Heart right ventricle (tissue), 16 donors: ENCODE results near the gene CDC42EP2. TPM values are rescaled to one million over a fixed set of nuclear protein-coding genes. Genes with fewer than 3 reads are reported as not detected.

Experiments
- ATAC-seq, 8 donors: fragments of 200-7000 bp; cut with Tn5 transposase; one replicate each; pipeline ENCODE4 v1.9.1; 2020; ENCODE audit warnings: mild to moderate bottlenecking in 8 of 8, moderate library complexity in 8 of 8, moderate number of reproducible peaks in 1 of 8
- DNase-seq, 2 donors: peaks; one replicate each; pipeline ENCODE4 v3.0.0-alpha.2; 2020
- H3K27ac ChIP-seq, 10 donors: fragments of 200-600 bp; sonication (generic) in 2 of 10; one replicate each; pipeline versions ENCODE4 v1.5.0 to v1.8.0; 2020 to 2022; ENCODE audit warnings: mild to moderate bottlenecking in 3 of 10
- H3K27me3 ChIP-seq, 7 donors: fragments of 200-600 bp; one replicate each; pipeline ENCODE4 v1.8.0; 2021 to 2022; ENCODE audit warnings: mild to moderate bottlenecking in 2 of 7
- H3K36me3 ChIP-seq, 9 donors: fragments of 200-600 bp; sonication (generic) in 1 of 9; one replicate each; pipeline versions ENCODE4 v1.5.0 to v1.8.0; 2020 to 2022; ENCODE audit warnings: mild to moderate bottlenecking in 2 of 9
- H3K4me1 ChIP-seq, 9 donors: fragments of 200-600 bp; sonication (generic) in 1 of 9; one replicate each; pipeline versions ENCODE4 v1.5.0 to v1.8.0; 2020 to 2022; ENCODE audit warnings: mild to moderate bottlenecking in 4 of 9
- H3K4me3 ChIP-seq, 10 donors: fragments of 200-600 bp; sonication (generic) in 2 of 10; one replicate each; pipeline versions ENCODE4 v1.5.0 to v1.8.0; 2020 to 2022; ENCODE audit warnings: mild to moderate bottlenecking in 7 of 10, moderate library complexity in 2 of 10
- H3K9me3 ChIP-seq, 11 donors: fragments of 200-600 bp in 10 of 11; sonication (generic) in 2 of 11; one replicate each; pipeline versions ENCODE4 v1.5.0 to v1.8.0; 2013 to 2022; ENCODE audit warnings: mild to moderate bottlenecking in 2 of 11, control low read depth in 1 of 11, moderate library complexity in 1 of 11
- CTCF ChIP-seq, 9 donors: fragments of 200-600 bp; sonication (generic) in 2 of 9; IDR thresholded peaks; one replicate each; pipeline versions ENCODE4 v1.5.0 to v1.8.0; 2021 to 2022; ENCODE audit warnings: antibody characterized with exemption in 9 of 9, mild to moderate bottlenecking in 5 of 9, moderate library complexity in 1 of 9
- WGBS, 2 donors: extraction: QIAGEN DNeasy Blood & Tissue Kit; methylation state at CpG; one replicate each; pipeline ENCODE4 v1.1.7; 2013; ENCODE audit warnings: inconsistent platforms in 1 of 2; 5-methylcytosine and 5-hydroxymethylcytosine counted together
- intact Hi-C, 10 donors: fragments of 100-400 bp; cut with DNase I; formaldehyde crosslinking; loops; one replicate each; pipeline versions ENCODE4 v1.11.1 to v1.14.2; 2022
- polyA plus RNA-seq, 2 donors: library from polyadenylated mRNA; stranded (reverse); fragments of 200-250 nt; gene quantifications; one replicate each; pipeline ENCODE4 v1.2.3, GENCODE V29; 2013
- total RNA-seq, 10 donors: library from RNA; stranded (reverse); fragmentation: NEBNext Ultra II Directional in 3 of 10; extraction: Animal tissue kit (Norgen Biotek cat#: 25700) in 3 of 10; gene quantifications; one replicate each; pipeline versions ENCODE4 v1.2.1 to v1.2.4, GENCODE V29; 2021 to 2023
- donor health status: Arrhythmogenic right ventricular cardiomyopathy.
- donor health status: ischemic (EF 13 %, LVEDD 7.1; RV severe dilation, severe dysfunction).
- donor health status: healthy with polysubstance abuse.
- donor health status: DM: no; HTN: yes; CAD: no.
- donor health status: DM: no; HTN: no; CAD: no.
- donor health status: ischemic (EF 25% LVEDD 6.9; RV normal size, moderate dysfunction).
- donor health status: ischemic (EF 25% LVEDD 5.7; RV mildly dilated, moderate dysfunction).
- donor health status: healthy.
- donor health status: DM: yes; HTN: yes; CAD: no.
- donor health status: Ischemic cardiomyopathy.
- donor health status: ischemic (EF 35%, LVEDD 5.7; RV mildly dilated, moderate dysfunction).
- donor health status: nonischemic (EF 11% LVEDD 7.7; RV severe dilation, severe dysfunction).
- donor health status: DM: yes; HTN: yes; CAD: no.
- donor health status: PGD.
- donor health status: ischemic (EF 29% LVEDD 5.4; RV normal size, mild dysfunction).
- donor health status: nonischemic (EF 23%, LVEDD 6.1; RV moderate dilation, normal function).

CDC42EP2 gene
- total and polyA plus RNA-seq, 12 donors = 3.9 to 21.9 (median 9.9) TPM

- TF ChIP-seq CTCF (IDR thresholded peaks at IDR 0.05) = no peak
- peak; percentile 47 to 50 for DNase-seq
- ATAC-seq = peak; percentile 2 to 43 (median 25)
- H3K27ac ChIP-seq = peak overlapping the region; percentile 87 to 99 (median 96)
- peaks cover 0 to 81% (median 51%) of the 10 kb centered on the region in 9 donors for H3K4me1 ChIP-seq
- H3K27me3 ChIP-seq = peaks cover 0 to 10% (median 0%) of the 10 kb centered on the region in 7 donors
- peaks cover 0 to 22% (median 10%) of the 10 kb centered on the region in 9 donors for H3K36me3 ChIP-seq
- no peaks in the 10 kb centered on the region for H3K9me3 ChIP-seq
- H3K4me3 ChIP-seq = peak overlapping the region; percentile 83 to 100 (median 95)
- 40 to 46% methylated on average over 20 of the region's 20 CpGs for WGBS, 2 donors
- intact Hi-C loops = loop anchor here in 4 of 10 donors (1.0 to 5.0 kb wide), 4 partner anchors 11 to 89 kb away; no protein-coding TSS in a partner anchor
These were observed 1.8 kb downstream of the CDC42EP2 start for GRCh38 chr11:65316227-65317024.

- H3K27me3 ChIP-seq = peaks cover 0 to 10% (median 0%) of the 10 kb centered on the region in 7 donors
- H3K27ac ChIP-seq = peak overlapping the region; percentile 87 to 99 (median 96)
- H3K4me1 ChIP-seq = peaks cover 0 to 86% (median 59%) of the 10 kb centered on the region in 9 donors
- peak in 1 of 9 donors; percentile 20 for TF ChIP-seq CTCF (IDR thresholded peaks at IDR 0.05)
- H3K36me3 ChIP-seq = peaks cover 0 to 30% (median 13%) of the 10 kb centered on the region in 9 donors
- 33 to 50% methylated on average over 13 of the region's 13 CpGs for WGBS, 2 donors
- DNase-seq = peak; percentile 76 to 91
- peak overlapping the region in 9 of 10 donors; percentile 83 to 99 (median 93) for H3K4me3 ChIP-seq
- peak; percentile 18 to 71 (median 55) for ATAC-seq
- no peaks in the 10 kb centered on the region for H3K9me3 ChIP-seq
- intact Hi-C loops = loop anchor here in 3 of 10 donors (1.0 to 5.0 kb wide), 3 partner anchors 10 to 90 kb away; no protein-coding TSS in a partner anchor
These were observed 2.5 kb downstream of the CDC42EP2 start for GRCh38 chr11:65317025-65317786.

- Histone ChIP-seq H3K27ac (peak overlapping the region in 3 of 10 donors; percentile 30 to 60 (median 33)), H3K4me1 (peaks cover 0 to 71% (median 54%) of the 10 kb centered on the region in 9 donors)
- intact Hi-C loops = no loop called here
These were observed 5.9 kb downstream of the CDC42EP2 start for GRCh38 chr11:65320386-65321075.

More at GRCh38 chr11:65320386-65321075, 5.9 kb downstream of the CDC42EP2 start:
- peak overlapping the region in 1 of 10 donors; percentile 12 for H3K4me3 ChIP-seq
- no peak for ATAC-seq
- no peaks in the 10 kb centered on the region for H3K9me3 ChIP-seq
- H3K36me3 ChIP-seq = peaks cover 0 to 41% (median 13%) of the 10 kb centered on the region in 9 donors
- WGBS, 2 donors = 78 to 84% methylated on average over 22 of the region's 22 CpGs
- no peak for TF ChIP-seq CTCF (IDR thresholded peaks at IDR 0.05)
- H3K27me3 ChIP-seq = no peaks in the 10 kb centered on the region
- no peak for DNase-seq
